ENCODE results near the gene PLEKHN1.

The PLEKHN1 gene

GRCh38 chr1:966135-966703, at the start of gene PLEKHN1:
Gene PLEKHN1 (plus strand): TSS chr1:966482. CDS start chr1:966532, 50 bp downstream.
- DNase-seq (ENCODE audit: low read depth): no peak

- DNase-seq (ENCODE audit: low read depth): no peak
These were observed 49.2 kb upstream of the PLEKHN1 start for GRCh38 chr1:917076-917459.

- DNase-seq (ENCODE audit: low read depth): no peak
These were observed 48.7 kb upstream of the PLEKHN1 start for GRCh38 chr1:917466-918091.

GRCh38 chr1:918353-918752, 47.9 kb upstream of the PLEKHN1 start:
- DNase-seq (ENCODE audit: low read depth): no peak

GRCh38 chr1:918843-919242, 47.4 kb upstream of the PLEKHN1 start:
- no peak for DNase-seq (ENCODE audit: low read depth)

- no peak for DNase-seq (ENCODE audit: low read depth)
These were observed 46.9 kb upstream of the PLEKHN1 start for GRCh38 chr1:919271-919872.

- no peak for DNase-seq (ENCODE audit: low read depth)
These were observed 46.3 kb upstream of the PLEKHN1 start for GRCh38 chr1:920010-920409.

GRCh38 chr1:920521-920920, 45.8 kb upstream of the PLEKHN1 start:
- no peak for DNase-seq (ENCODE audit: low read depth)

GRCh38 chr1:921011-921837, 45.1 kb upstream of the PLEKHN1 start:
- DNase-seq (ENCODE audit: low read depth): no peak

GRCh38 chr1:923131-923990, 42.9 kb upstream of the PLEKHN1 start, which contains the start of gene SAMD11:
Gene SAMD11 (plus strand): TSS chr1:923923. CDS start chr1:924432, 509 bp downstream.
- DNase-seq (ENCODE audit: low read depth): peak; percentile 43

GRCh38 chr1:923991-924655, 42.2 kb upstream of the PLEKHN1 start:
- no peak for DNase-seq (ENCODE audit: low read depth)

- DNase-seq (ENCODE audit: low read depth): no peak
These were observed 41.4 kb upstream of the PLEKHN1 start for GRCh38 chr1:924656-925560.

GRCh38 chr1:925561-926421, 40.5 kb upstream of the PLEKHN1 start:
- no peak for DNase-seq (ENCODE audit: low read depth)

- no peak for DNase-seq (ENCODE audit: low read depth)
These were observed 39.0 kb upstream of the PLEKHN1 start for GRCh38 chr1:927234-927633.

- no peak for DNase-seq (ENCODE audit: low read depth)
These were observed 38.5 kb upstream of the PLEKHN1 start for GRCh38 chr1:927748-928147.

- no peak for DNase-seq (ENCODE audit: low read depth)
These were observed 37.2 kb upstream of the PLEKHN1 start for GRCh38 chr1:928825-929661.

- no peak for DNase-seq (ENCODE audit: low read depth)
These were observed 36.3 kb upstream of the PLEKHN1 start for GRCh38 chr1:929712-930632.
